COR-L47 (cell line): ENCODE measurements around the gene ROS1.
"Not testable (repeated sequence)": the region's sequence is repeated elsewhere in the genome, so short reads cannot be mapped to it uniquely, and the experiment has no call there.

Source experiments
- DNase-seq: peaks from one replicate; lab custom pipeline; 2025; lab: John Stamatoyannopoulos, UW

The ROS1 gene

DNA sequence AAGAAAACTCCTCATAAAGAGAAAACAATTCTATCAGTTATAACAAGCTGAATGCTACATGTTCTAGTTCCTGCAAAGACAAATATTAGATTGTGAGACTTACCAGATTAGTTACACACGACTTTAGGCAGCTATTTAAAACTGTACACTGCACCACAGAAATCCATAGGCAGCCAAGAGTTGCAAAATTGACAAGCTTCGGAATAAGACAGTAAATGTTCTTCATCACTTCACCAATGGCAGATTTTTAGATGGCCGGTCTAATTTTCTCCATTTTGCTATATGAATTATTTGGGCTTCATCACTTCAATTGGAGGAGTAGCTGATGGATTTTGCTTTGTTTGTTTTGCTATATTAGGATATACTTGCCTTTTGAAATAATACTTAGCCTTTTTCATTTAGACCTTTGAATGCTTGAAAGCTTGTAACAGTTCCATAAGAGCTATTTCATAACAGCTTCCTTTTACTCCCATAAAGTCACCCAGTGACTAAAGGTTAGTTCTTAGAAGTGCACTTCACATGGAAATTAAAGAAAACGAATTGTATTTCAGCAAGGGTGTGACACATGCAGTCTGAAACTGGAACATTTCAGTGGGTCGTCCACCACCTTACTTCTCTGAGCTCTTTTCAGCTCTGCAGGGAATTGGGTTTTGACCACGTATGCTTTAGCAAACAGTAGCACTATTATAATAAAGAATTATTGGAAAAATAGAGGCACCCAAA is at the start of gene ROS1:
ROS1 (minus strand) TSS at position 512 of the 723 bp plus-strand sequence; CDS start at position 226, 286 bp downstream.
- no peak for DNase-seq

DNA sequence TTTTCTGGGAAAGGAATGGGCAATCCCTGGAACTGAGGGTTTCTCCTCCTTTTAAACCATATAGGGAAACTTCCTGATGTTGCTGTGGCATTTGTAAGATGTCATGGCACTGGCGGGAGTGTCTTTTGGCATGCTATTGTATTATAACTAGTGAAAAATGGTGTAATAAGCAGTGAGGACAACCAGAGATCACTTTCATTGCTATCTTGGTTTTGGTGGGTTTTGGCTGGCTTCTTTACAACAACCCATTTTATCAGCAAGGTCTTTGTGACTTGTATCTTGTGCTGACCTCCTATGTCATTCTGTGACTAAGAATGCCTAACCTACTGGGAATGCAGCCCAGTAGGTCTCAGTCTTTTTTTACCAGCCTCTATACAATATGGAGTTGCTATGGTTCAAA is 47.7 kb upstream of the ROS1 start:
- DNase-seq, result no peak

DNA sequence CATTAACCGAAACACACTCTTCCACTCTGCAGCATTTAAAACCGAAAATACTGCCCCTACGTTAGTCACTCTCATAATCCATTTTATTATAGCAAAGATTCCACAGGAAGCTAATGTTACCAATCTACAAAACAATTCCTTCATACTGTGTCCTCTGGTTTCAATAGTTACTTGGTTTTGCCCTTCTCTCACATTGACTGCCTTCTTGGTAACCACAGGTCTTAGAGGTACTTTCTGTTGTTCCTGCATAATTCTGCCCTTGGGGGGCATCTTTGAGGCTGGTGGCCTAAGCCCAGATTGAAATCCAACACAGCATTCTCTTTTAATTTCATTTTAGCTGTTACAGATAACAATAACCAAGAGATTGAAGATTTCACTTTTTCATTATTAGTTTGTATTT is 46.9 kb upstream of the ROS1 start:
- DNase-seq, result no peak

DNA sequence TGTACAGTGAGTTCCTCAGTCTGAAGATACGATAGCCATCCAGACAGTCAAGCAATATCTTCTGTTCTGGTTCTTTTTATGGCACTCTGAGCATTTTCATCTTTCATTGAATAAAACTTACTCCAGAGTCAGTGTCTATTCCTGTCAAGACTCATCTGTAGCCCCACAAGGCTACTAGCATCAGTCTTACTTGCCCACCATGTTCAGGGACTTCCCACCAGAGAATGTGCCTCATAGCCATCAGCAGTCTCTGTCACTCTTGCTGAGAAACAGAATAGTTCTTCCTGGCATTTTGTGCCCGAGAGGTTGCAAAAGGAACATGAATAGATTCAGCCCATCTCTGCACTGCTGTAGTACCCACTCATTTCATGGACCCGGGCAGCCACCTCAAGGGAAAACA is 44.0 kb upstream of the ROS1 start:
- DNase-seq, result no peak

DNA sequence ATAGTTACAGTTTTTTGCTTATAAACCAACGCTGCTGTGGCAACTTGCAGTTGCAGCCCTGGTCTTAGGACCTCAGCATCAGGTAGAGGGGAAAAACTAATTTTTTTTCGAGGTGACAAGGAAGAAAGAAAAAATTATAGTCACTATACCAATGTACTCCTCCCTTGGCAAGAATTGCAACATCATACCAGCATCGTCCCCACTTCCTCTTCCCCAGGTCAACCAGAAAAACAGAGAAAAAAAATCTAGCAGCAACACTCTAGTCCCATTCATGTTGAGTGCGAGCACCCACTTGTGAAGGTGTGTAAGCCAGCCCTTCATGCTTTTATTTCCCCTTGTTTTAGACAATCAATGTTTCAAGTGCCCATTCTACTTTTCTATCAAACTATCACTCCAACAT is 43.6 kb upstream of the ROS1 start:
- DNase-seq, result no peak

DNA sequence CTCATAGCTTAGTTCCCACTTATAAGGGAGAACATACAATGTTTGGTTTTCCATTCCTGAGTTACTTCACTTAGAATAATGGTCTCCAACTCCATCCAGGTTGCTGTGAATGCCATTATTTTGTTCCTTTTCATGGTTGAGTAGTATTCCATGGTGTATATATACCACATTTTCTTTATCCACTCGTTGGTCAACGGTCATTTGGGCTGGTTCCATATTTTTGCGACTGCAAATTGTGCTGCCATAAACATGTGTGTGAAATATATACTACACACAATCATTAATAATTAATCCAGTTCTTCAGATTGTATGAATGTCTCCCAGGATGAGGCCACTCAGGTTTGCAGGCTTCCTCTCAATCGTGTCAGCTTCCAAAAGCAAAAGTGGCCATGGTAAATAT is 42.8 kb upstream of the ROS1 start:
- DNase-seq, result not testable (repeated sequence)

DNA sequence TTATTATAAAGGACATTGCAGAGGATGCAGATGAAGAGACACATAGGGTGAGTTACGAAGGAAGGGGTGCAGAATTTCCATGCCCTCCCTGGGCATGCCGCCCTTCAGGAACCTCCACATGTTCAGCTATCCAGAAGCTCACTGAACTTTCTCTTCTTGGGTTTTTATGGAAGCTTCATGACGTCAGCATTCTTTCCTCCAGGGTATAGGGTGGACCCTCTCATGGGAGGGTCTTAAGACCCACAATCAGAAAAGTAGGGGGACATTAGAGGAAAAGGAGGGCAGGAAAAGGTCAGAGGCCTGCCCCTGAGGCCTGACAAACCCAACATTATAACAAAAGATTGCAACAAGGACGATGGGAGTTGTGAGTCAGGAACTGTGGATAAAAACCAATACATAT is 42.1 kb upstream of the ROS1 start:
- DNase-seq, result no peak

DNA sequence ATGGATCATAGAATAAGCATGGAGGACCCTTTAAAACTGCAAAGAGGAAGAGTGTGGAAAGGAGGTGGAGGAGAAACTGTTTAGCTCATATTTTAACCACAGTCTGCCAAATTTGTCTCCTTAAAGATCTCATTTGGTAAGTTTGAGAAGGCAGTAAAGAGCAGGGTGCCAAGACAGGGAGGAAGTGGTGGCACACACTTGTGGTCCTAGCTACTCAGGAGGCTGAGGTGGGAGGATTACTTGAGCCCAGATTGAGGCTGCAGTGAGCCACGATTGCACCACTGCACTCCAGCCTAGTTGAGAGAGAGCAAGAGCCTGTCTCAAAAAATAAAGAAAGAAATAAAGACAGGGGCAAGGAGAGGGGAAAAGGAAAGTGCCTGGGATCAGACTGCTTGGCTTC is 39.9 kb upstream of the ROS1 start:
- no peak for DNase-seq

DNA sequence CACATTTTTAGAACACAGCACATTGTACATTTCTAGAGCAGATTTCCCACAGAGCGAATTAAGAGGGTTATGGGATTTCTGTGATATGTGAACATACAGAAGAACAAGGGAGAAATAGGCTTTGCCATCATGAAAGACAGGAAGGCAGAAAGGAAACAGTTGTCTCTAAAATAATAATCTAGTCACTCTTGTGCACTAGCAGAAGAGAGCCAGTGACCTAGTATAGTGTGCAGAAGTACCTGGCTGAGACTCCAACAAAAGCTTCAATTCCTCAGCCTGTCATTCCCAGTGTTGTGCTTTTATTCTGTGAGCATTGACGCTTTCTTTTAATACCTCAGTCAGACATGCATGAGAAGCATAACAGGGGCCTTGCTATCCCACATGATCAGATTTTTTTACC is 39.0 kb upstream of the ROS1 start:
- DNase-seq, result no peak

DNA sequence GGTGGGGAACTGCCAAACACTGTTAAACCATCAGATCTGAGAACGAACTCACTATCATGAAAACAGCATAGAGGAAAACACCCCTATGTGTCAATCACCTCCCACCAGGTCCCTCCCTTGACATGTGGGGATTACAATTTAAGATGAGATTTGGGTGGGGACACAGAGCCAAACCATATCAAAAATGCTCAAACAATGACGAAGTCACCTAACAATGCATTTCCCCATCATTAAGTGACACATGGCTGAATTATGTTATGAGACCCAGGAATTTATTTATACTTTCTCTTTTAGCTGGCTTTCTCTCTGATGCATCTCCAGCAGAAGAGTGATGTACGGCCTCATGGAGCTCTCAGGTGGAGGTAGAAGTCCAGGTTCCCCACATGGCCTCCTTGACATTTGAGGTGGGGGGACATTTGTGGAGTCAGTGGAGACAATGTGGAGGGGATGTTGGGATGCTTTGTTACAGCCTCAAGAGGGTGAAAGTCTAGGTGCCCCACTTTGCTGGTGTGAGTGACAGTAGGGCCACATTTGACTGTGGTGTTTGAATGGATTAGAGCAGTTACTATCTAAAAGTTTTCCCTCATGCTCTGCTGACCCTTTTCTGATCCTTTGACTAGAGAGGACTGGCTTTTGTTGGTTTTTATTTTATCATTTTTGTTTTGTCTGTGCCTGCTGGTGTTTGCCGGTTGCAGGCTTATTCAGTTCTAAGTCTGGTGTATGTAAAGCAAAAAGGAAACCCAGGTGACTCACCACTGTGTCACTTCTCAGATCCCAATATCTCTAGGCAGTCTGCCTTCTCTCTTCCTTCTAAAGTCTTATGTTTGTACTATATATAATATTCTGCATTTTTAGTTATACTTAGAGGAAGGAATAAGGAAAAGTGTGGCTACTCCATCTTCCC is 38.3 kb upstream of the ROS1 start:
- no peak for DNase-seq

DNA sequence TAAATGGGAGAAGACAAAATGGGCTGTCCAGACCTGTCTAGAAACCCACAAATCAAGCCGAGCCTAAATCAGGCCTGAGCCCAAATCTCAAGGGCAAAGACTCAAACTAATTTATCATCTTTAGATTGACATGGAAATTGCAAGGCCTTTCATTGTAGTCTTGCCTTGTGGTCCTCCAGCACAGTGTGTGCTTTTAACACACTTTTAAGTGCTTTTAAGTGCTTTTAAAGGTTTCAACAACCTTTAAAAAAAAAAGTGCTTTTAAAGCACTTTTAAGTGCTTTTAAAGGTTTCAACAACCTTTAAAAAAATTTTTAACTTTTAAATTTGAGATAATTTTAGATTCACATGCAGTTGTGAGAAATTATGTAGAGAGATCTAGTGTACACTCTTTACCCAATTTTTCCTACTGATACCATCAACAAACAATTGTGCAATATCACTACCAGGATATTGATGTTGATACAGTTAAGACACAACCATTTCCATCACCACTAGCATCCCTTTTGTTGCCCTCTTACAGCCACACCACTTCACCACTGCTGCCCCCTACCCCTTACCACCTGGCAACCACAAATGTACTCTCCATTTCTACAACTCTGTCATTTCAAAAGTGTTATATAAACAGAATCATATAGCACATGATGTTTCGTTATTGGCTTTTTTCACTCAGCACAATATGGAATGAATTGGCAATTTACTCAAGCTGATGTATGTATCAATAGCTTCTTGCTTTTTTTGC is 33.6 kb upstream of the ROS1 start:
- no peak for DNase-seq

DNA sequence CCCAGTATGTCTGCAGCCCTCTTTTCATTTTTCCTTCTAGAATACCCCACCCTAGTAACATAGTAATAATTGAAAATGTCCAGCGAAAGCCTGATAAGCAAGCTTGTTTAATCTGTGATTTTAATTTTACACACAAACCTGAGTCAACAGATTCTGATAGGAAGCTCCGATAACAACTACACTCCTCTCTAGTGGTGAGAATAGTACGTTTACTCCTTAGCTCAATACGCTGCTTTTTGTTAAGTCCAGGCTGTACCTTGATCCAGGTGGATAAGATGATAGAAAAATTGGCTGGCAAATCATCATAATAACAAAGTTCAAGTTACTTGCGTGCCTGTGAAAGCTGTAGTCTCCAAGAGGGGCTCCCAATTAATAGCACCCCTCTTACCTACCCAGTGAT is 31.3 kb upstream of the ROS1 start:
- DNase-seq, result no peak

DNA sequence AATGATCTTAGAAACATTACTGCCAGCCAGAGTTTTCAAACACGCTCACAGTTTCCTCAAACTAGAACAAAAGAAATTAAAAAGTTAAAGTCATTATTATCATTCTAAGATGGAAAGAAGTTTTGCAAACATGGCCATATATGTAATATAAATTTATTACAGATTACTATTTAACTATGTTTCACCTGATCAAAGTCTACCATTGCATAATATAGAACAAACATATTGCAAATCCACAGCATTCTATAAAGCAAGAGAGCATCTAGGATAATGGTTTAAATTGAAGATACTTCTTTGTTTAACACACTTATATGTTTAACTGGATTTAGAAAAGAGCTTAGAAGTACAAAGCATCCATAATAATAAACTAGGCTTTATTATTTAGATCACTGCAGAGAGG is 30.5 kb upstream of the ROS1 start:
- no peak for DNase-seq

DNA sequence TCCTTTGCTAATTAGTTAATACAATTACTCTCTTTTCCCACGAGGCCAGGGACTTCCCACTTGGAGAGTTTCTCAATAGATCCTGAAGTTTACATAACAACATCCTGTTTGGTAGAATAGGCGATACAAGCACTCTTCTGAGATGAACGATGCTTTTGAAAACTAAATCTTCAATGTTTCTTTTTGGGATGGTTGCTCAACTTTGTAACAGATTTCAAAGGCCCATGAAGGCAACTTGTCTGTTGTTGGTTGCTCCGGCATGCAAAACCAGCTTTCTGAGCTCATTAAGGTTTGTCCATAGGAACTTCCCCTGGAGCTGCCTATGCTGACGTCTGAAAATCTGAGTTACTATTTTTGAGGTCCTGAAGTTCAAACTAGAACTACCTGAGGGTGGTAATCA is 25.9 kb upstream of the ROS1 start:
- no peak for DNase-seq

DNA sequence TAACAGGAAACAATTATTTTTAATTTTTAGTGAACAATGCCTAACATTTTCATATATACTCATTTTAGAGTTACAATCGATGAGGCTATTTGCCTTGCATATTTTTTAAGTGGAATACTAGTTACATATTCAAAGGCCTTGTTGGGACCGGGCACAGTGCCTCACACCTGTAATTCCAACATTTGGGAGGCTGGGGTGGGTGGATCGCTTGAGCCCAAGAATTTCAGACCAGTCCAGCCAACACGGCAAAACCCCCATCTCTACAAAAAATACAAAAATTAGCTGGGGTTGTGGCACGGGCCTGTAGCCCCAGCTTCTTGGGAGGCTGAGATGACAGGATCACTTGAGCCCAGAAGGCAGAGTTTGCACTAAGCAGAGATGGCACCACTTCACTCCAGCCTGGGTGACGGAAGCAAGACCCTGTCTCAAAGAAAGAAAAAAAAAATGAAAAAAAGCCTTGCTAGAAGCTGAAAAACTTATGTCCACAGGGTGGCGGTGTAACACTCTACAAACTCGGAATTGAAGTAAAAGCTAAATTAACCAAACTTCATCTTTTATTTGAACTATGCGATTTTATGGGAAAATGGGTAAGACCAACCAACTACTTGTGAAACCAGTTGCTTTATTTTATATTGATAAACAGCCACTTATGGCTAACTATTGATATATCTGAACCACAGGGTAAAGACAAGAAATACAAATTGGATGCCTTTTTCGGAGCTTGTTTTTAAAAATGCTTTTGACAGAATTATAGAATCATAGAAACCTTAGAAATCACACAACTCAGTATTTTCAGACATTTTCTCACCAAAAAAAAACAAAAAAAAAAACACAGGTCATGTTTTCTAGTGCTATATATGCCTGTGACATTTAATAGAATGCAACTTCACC is 24.1 kb upstream of the ROS1 start:
- peak; percentile 28 for DNase-seq

DNA sequence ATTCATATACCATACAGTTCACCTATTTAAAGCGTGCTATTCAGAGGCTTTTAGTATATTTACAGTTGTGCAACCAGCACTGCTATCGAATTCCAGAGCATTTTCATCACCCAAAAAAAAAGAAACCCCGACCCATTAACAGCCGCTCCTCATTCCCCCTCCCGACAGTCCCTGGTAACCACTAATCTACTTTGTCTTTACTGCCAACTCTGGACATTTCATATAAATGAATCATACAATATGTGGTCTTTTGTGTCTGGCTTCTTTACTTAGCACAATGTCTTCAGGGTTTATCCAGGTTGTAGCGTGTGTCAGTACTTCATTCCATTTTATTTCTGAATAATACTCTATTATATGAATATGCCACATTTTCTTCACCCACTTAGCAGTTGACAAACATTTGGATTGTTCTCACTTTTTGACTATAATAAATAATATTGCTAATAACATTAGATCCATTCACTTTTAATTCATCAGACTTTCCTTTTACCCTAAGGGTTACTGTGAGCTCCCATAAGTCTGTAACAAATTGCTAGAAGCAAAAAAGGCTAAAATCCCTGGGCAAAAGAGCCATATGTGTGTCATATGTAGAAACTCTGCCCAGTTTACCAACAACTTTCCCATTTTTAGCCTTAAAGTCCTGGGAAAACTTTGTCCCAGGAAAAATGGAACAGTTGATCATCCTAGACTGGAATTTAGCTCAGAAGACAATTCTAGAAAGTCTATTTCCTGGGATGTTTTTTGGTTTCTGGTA is 23.2 kb upstream of the ROS1 start:
- DNase-seq, result no peak

DNA sequence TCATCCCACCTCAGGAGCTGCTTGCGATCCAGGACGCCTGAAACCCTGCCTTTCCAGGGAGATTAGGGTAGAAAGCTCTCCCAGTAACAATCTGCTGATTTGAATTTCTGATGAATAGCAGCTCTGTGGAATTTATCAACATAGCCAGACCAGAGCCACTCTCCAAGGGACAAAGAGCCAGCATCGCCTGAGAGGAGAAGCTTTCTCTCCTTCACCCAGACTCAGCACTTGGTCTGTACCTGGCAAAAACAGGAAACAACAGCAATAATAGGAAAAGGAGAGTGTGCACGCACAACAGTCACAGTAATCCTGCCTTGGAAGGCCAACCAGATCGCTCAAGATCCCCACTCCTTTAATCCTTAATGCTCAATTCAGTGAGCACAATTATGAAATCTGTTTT is 22.3 kb upstream of the ROS1 start:
- no peak for DNase-seq

DNA sequence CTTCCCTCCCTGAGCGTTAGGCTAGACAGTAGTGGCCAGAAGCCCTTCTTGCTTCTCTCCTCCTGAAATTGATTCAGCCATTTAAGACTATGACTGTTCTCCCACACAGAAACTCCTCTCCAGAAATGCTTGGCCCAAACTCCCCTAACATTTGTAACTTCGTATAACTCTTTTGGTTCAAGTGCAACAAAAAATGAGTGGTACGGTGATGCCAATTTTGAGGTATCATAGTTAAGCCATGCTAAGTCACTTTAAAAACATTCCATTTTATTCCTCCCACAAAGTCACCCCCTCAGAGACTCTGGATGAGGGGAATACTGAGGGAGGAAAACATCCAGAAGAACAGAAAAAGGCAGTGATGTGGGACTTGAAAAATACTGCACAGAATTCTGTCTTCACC is 21.1 kb upstream of the ROS1 start:
- DNase-seq, result no peak

DNA sequence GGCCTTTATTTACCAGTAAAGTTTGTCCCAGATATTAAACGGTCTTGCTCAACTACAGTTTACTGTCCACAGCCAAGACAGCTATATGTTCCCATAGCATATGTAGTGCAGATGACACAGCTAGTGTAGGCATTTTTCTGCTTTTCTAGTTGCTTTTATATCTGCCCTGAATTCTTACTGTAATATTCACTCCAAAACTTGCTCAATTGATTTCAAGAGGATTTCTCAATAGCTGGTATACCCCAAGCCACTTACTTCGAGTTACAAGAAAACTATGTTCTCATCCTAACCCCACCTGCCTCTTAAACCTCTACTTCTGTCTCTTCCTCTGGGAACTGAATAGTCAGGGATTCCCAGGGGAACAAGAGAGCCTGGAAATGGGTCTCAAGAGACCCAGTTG is 18.9 kb upstream of the ROS1 start:
- DNase-seq, result no peak

DNA sequence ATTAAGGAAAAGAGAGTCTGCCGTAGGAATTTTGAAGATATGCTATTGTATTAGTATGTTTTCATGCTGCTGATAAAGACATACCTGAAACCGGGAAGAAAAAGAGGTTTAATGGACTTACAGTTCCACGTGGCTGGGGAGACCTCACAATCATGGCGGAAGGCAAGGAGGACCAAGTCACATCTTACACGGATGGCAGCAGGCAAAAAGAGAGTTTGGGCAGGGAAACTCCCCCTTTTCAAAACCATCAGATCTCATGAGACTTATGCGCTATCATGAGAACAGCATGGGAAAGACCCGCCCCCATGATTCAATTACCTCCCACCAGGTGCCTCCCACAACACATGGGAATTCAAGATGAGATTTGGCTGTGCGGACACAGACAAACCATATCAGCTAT is 16.6 kb upstream of the ROS1 start:
- not testable (repeated sequence) for DNase-seq

DNA sequence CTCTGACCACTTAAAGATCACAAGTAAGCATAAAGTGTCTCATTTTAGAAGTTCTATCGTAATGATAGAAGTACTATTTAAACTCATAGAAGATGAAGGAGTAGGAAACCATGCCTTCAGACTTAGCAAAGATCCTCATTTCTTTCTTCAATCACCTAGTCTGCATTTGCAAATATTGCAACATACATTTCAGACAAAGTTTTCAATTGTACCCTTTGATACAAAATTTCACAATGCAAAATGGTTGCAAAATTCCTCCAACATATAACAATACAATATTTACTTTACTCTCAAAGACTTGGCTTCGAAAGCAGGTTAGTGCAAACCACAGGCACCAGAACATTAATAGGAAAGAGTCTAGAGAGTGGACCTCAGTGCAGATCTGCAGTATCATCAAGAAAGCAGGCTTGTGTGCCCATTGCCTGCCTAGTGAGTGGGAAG is 16.1 kb upstream of the ROS1 start:
- DNase-seq, result no peak
